Measurements from ENCODE around the gene ZNF20.
"Not testable (repeated sequence)": the region's sequence is repeated elsewhere in the genome, so short reads cannot be mapped to it uniquely, and the experiment has no call there.

ZNF20 gene

GRCh38 chr19:12111943-12112637 is 28.1 kb downstream of the ZNF20 start:
- DNase-seq: no peak

GRCh38 chr19:12111176-12111575 is 29.0 kb downstream of the ZNF20 start:
- DNase-seq: no peak

GRCh38 chr19:12103909-12104308 is 36.2 kb downstream of the ZNF20 start:
- DNase-seq: not testable (repeated sequence)

- no peak for DNase-seq
These were observed 42.1 kb downstream of the ZNF20 start for GRCh38 chr19:12098040-12098439.

- no peak for DNase-seq
These were observed 44.9 kb downstream of the ZNF20 start for GRCh38 chr19:12095111-12095790.

- no peak for DNase-seq
These were observed 46.4 kb downstream of the ZNF20 start for GRCh38 chr19:12093777-12094176.

- no peak for DNase-seq
These were observed 47.2 kb downstream of the ZNF20 start for GRCh38 chr19:12092956-12093355.

- peak; percentile 13 to 34 for DNase-seq
These were observed 47.9 kb downstream of the ZNF20 start for GRCh38 chr19:12092065-12092867.

- DNase-seq: peak; percentile 39 to 50
These were observed 49.3 kb downstream of the ZNF20 start for GRCh38 chr19:12090807-12091206.

- no peak for DNase-seq
These were observed 54.9 kb downstream of the ZNF20 start for GRCh38 chr19:12085074-12085818.

GRCh38 chr19:12083336-12083735 is 56.8 kb downstream of the ZNF20 start:
- DNase-seq: not testable (repeated sequence)

Data from activated CD4-positive, alpha-beta T cell treated with anti-CD3 and anti-CD28 coated beads for 4 hours (primary cell).